K562 (cell line): ENCODE results near the gene FGF21. TPM values are rescaled to one million over a fixed set of nuclear protein-coding genes. Genes with fewer than 3 reads are reported as not detected.

ENCODE experiments used
- CHCHD3 ChIP-seq: fragments of 250-450 bp; sonication (Bioruptor Pico); IDR thresholded peaks from 2 replicates; pipeline ENCODE4 v2.1.2; 2022; ENCODE audit warnings: mild to moderate bottlenecking
- HCFC1 ChIP-seq: IDR thresholded peaks from 2 replicates; pipeline ENCODE4 v1.6.1; 2012; ENCODE audit warnings: low read depth, low read length, improper control_type of control experiment
- JUND ChIP-seq, 2 experiments: IDR thresholded peaks; 2 replicates in 1 of 2; 3 replicates in 1 of 2; pipeline ENCODE4 v1.6.1; 2011; ENCODE audit warnings: borderline replicate concordance in 2 of 2, low read depth in 2 of 2, low read length in 2 of 2, improper control_type of control experiment in 1 of 2, missing biosample characterization in 1 of 2, missing genetic modification characterization in 1 of 2, missing genetic modification reagents in 1 of 2
- KAT8 ChIP-seq: fragments of 450-650 bp; IDR thresholded peaks from 2 replicates; pipeline ENCODE4 v1.6.1; 2016; ENCODE audit warnings: low read depth, mild to moderate bottlenecking
- NCOA2 ChIP-seq, 2 experiments: fragments of 450-650 bp; IDR thresholded peaks; 2 replicates each; pipeline ENCODE4 v1.6.1; 2018; ENCODE audit warnings: mild to moderate bottlenecking in 2 of 2, moderate library complexity in 1 of 2; ENCODE audit not compliant: partially characterized antibody in 2 of 2
- POLR2B ChIP-seq: fragments of 450-650 bp; IDR thresholded peaks from 2 replicates; pipeline ENCODE4 v1.6.1; 2018; ENCODE audit warnings: low read depth; ENCODE audit not compliant: partially characterized antibody
- SMC3 ChIP-seq: conservative IDR thresholded peaks from 2 replicates; pipeline ENCODE4 v1.6.1; 2011; ENCODE audit warnings: low read depth, low read length, improper control_type of control experiment; ENCODE audit not compliant: insufficient read depth
- ZNF57 ChIP-seq: fragments of 450-650 bp; formaldehyde crosslinking; IDR thresholded peaks from 2 replicates; pipeline ENCODE4 v1.4.0; 2020; ENCODE audit warnings: mild to moderate bottlenecking, moderate library complexity
- polyA plus RNA-seq, 8 experiments: library from polyadenylated mRNA; depleted of rRNA in 4 of 8; stranded (reverse) in 5 of 8; unstranded in 3 of 8; fragments of >200 nt; fragmentation: Nextera tagmentation in 2 of 8; fragmentation: Illumina TruSeq in 1 of 8; extraction: Ambion mirVana in 2 of 8; extraction: Trizol in 1 of 8; gene quantifications; 2 replicates each; pipeline versions ENCODE4 v1.2.1 to v1.2.3, GENCODE V29; 2011 to 2014; ENCODE audit warnings: inconsistent platforms in 1 of 8, missing spikeins in 1 of 8
- total RNA-seq, 7 experiments: library from RNA; depleted of rRNA in 6 of 7; stranded (reverse); fragments of >200 nt in 6 of 7; fragmentation: Illumina TruSeq in 2 of 7; extraction: Trizol in 2 of 7; gene quantifications; 2 replicates each; pipeline versions ENCODE4 v1.2.1 to v1.2.3, GENCODE V29; 2011 to 2021; ENCODE audit warnings: low replicate concordance in 1 of 7
- TF ChIP-seq, protein P1 (sequence below): sonication (generic); formaldehyde crosslinking; IDR thresholded peaks from 2 replicates; pipeline ENCODE4 v1.8.1; 2023; ENCODE audit warnings: mild to moderate bottlenecking, missing genetic modification reagents, moderate library complexity
- TF ChIP-seq, protein P2 (sequence below): fragments of 250-450 bp; sonication (Bioruptor Pico); IDR thresholded peaks from 2 replicates; pipeline ENCODE4 v1.4.0; 2020; ENCODE audit warnings: mild to moderate bottlenecking, moderate library complexity
- TF ChIP-seq, protein P3 (sequence below): sonication (generic); formaldehyde crosslinking; IDR thresholded peaks from 2 replicates; pipeline ENCODE4 v1.8.1; 2023; ENCODE audit warnings: missing genetic modification reagents, mild to moderate bottlenecking, borderline replicate concordance
- TF ChIP-seq, protein P4 (sequence below): fragments of 450-650 bp; formaldehyde crosslinking; conservative IDR thresholded peaks from 2 replicates; pipeline ENCODE4 v1.4.0; 2022; ENCODE audit warnings: mild to moderate bottlenecking, missing genetic modification characterization
- TF ChIP-seq, protein P5 (sequence below): fragments of 200-800 bp; sonication (Bioruptor generic); IDR thresholded peaks from 2 replicates; pipeline ENCODE4 v1.6.1; 2017; ENCODE audit warnings: missing genetic modification characterization, missing compliant biosample characterization

The FGF21 gene
- total and polyA plus RNA-seq, 9 of the 15 experiments (the other 6 are each of a cell fraction or from before 2014, with no cell fraction given) = 0.04 to 0.77 (median 0.09) TPM; not detected in 6

DNA sequence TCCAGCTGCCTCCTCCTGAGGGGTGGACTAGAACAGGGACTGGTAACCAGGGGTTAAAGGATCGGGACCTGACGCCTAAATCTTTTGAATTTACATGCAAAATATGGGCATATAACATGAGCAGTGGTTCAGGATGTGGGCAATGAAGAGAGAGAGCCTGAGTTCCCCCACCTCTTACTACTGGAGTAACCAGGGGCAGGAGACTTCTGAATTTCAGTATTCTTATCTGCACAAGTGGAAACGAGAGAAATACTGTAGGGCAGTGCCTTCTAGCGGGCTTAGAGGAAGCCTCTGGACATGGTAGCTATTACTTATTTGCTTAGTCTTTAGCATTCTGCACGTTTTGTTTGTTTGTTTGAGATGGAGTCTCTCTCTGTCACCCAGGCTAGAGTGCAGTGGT lies 29.2 kb downstream of the FGF21 start (continued):
- TF ChIP-seq, protein P1, sequence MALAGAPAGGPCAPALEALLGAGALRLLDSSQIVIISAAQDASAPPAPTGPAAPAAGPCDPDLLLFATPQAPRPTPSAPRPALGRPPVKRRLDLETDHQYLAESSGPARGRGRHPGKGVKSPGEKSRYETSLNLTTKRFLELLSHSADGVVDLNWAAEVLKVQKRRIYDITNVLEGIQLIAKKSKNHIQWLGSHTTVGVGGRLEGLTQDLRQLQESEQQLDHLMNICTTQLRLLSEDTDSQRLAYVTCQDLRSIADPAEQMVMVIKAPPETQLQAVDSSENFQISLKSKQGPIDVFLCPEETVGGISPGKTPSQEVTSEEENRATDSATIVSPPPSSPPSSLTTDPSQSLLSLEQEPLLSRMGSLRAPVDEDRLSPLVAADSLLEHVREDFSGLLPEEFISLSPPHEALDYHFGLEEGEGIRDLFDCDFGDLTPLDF = no peak
- TF ChIP-seq, protein P2, sequence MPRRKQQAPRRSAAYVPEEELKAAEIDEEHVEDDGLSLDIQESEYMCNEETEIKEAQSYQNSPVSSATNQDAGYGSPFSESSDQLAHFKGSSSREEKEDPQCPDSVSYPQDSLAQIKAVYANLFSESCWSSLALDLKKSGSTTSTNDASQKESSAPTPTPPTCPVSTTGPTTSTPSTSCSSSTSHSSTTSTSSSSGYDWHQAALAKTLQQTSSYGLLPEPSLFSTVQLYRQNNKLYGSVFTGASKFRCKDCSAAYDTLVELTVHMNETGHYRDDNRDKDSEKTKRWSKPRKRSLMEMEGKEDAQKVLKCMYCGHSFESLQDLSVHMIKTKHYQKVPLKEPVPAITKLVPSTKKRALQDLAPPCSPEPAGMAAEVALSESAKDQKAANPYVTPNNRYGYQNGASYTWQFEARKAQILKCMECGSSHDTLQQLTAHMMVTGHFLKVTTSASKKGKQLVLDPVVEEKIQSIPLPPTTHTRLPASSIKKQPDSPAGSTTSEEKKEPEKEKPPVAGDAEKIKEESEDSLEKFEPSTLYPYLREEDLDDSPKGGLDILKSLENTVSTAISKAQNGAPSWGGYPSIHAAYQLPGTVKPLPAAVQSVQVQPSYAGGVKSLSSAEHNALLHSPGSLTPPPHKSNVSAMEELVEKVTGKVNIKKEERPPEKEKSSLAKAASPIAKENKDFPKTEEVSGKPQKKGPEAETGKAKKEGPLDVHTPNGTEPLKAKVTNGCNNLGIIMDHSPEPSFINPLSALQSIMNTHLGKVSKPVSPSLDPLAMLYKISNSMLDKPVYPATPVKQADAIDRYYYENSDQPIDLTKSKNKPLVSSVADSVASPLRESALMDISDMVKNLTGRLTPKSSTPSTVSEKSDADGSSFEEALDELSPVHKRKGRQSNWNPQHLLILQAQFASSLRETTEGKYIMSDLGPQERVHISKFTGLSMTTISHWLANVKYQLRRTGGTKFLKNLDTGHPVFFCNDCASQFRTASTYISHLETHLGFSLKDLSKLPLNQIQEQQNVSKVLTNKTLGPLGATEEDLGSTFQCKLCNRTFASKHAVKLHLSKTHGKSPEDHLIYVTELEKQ (CRISPR knock-in tag) = no peak
- TF ChIP-seq NCOA2 (IDR thresholded peaks at IDR 0.05; ENCODE audit: partially characterized antibody in 2 of 2) (no peak), KAT8 (no peak), POLR2B (no peak), JUND (IDR thresholded peaks at IDR 0.05; ENCODE audit: borderline replicate concordance, low read depth, low read length) (peak; percentile 38; the same call in 1 of the 2 replicates), JUND (tag; IDR thresholded peaks at IDR 0.05; ENCODE audit: borderline replicate concordance, low read depth, low read length) (no peak), CHCHD3 (CRISPR knock-in tag) (no peak), ZNF57 (CRISPR knock-in tag) (no peak), HCFC1 (0 out of 2 replicates have a peak, but pooled peaks have one; percentile 18), SMC3 (peak; percentile 85)
- TF ChIP-seq, protein P3, sequence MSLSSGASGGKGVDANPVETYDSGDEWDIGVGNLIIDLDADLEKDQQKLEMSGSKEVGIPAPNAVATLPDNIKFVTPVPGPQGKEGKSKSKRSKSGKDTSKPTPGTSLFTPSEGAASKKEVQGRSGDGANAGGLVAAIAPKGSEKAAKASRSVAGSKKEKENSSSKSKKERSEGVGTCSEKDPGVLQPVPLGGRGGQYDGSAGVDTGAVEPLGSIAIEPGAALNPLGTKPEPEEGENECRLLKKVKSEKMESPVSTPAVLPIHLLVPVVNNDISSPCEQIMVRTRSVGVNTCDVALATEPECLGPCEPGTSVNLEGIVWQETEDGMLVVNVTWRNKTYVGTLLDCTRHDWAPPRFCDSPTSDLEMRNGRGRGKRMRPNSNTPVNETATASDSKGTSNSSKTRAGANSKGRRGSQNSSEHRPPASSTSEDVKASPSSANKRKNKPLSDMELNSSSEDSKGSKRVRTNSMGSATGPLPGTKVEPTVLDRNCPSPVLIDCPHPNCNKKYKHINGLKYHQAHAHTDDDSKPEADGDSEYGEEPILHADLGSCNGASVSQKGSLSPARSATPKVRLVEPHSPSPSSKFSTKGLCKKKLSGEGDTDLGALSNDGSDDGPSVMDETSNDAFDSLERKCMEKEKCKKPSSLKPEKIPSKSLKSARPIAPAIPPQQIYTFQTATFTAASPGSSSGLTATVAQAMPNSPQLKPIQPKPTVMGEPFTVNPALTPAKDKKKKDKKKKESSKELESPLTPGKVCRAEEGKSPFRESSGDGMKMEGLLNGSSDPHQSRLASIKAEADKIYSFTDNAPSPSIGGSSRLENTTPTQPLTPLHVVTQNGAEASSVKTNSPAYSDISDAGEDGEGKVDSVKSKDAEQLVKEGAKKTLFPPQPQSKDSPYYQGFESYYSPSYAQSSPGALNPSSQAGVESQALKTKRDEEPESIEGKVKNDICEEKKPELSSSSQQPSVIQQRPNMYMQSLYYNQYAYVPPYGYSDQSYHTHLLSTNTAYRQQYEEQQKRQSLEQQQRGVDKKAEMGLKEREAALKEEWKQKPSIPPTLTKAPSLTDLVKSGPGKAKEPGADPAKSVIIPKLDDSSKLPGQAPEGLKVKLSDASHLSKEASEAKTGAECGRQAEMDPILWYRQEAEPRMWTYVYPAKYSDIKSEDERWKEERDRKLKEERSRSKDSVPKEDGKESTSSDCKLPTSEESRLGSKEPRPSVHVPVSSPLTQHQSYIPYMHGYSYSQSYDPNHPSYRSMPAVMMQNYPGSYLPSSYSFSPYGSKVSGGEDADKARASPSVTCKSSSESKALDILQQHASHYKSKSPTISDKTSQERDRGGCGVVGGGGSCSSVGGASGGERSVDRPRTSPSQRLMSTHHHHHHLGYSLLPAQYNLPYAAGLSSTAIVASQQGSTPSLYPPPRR (CRISPR knock-in tag) = no peak
- TF ChIP-seq, protein P4, sequence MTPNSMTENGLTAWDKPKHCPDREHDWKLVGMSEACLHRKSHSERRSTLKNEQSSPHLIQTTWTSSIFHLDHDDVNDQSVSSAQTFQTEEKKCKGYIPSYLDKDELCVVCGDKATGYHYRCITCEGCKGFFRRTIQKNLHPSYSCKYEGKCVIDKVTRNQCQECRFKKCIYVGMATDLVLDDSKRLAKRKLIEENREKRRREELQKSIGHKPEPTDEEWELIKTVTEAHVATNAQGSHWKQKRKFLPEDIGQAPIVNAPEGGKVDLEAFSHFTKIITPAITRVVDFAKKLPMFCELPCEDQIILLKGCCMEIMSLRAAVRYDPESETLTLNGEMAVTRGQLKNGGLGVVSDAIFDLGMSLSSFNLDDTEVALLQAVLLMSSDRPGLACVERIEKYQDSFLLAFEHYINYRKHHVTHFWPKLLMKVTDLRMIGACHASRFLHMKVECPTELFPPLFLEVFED (CRISPR knock-in tag) = no peak
- TF ChIP-seq, protein P5, sequence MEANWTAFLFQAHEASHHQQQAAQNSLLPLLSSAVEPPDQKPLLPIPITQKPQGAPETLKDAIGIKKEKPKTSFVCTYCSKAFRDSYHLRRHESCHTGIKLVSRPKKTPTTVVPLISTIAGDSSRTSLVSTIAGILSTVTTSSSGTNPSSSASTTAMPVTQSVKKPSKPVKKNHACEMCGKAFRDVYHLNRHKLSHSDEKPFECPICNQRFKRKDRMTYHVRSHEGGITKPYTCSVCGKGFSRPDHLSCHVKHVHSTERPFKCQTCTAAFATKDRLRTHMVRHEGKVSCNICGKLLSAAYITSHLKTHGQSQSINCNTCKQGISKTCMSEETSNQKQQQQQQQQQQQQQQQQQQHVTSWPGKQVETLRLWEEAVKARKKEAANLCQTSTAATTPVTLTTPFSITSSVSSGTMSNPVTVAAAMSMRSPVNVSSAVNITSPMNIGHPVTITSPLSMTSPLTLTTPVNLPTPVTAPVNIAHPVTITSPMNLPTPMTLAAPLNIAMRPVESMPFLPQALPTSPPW = peak; percentile 65
